CD4-positive, alpha-beta T cell treated with Interleukin-17A for 4 hours (primary cell): ENCODE data around the gene BRINP1.
"Not testable (repeated sequence)": the region's sequence is repeated elsewhere in the genome, so short reads cannot be mapped to it uniquely, and the experiment has no call there.

Experiments
- DNase-seq: peaks from one replicate; pipeline ENCODE4 v3.0.0-alpha.2; 2020; ENCODE audit warnings: mixed read lengths

BRINP1 gene

DNA sequence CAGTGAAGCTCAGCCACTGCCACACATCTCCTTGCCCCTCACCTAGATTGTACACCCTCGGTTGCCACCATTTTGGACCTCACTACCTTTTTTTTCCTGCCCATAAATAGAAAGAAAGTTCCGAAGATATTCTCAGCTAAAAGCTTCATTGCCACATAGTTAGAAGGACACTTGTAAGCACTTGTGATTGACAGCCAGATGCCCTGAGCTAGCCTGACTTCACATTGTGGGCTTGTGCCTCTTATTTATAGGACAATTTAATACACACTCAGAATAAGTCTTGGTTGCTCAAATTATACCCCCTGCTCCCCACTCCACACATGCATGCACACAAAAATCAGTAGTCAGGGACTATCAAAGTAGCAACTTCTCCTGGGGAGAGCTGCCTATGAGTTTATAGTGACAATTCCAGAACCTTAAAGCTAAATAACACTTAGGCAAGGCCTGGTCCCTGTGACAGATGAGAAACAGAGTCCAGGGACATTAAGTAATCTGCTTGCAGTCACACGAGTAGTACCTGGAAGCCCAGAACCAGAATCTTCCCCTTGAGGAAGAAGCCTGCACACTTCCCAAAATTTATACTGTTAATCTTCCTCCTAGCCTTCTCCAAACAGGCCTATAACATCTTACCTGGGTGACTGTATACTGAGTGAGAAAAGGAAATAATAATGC, 184.8 kb downstream of the BRINP1 start:
- no peak for DNase-seq

DNA sequence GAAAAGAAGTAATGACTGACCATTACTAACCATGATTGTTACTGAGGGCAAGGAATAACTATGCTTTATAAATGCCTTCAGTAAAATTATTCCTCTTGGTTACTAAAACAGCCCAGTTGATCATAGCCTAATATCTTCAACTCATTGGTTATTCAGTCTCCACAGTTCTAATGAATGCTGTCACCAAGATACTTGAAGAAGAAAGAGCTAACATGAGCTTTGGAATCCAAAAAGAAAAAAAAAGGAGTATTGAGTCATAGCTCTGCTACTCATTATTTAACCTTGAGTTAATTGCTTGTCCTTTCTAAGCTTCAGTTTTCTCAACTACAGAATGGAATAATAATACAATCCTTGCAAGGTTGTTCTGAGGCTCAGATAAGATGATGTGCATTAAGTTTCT, 187.7 kb downstream of the BRINP1 start:
- DNase-seq: no peak

DNA sequence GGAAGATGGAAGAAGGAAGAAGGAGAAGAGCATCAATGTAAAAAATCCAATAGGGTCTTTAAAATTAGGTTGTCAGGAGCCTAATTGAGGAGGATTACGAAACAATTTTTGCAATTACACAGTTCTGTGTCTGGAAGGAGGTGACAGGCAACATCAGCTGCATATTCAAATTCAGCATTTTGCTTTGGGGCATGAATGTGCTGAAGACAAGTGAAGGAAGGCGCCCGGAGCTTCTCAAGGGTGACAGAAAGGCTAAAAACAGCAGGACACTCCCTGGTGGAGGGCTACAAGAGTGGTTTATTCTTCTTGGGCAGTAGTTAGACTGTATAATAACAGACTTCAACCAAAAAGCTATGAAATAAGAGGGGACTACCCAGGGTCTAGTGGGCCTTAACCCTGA, 188.3 kb downstream of the BRINP1 start:
- no peak for DNase-seq

DNA sequence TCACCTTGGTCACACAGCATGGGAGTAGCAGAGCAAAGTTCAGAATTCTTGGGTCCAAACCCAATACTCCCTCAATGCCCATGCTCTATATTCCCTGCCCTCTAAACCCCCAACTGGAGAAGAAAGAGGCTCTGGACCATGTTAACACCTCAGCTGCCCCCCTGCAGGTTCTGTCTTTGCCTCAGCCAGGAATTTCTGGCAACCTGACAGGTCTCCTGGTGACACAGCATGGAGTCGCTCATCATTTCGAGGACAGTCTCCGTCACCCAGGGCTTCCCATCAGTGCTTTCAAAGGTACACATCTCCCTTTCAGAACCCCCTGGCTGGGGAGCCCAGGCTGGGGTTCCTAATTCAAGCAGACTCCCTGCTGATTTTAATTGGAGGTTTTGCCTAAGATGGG, 189.5 kb downstream of the BRINP1 start:
- no peak for DNase-seq

DNA sequence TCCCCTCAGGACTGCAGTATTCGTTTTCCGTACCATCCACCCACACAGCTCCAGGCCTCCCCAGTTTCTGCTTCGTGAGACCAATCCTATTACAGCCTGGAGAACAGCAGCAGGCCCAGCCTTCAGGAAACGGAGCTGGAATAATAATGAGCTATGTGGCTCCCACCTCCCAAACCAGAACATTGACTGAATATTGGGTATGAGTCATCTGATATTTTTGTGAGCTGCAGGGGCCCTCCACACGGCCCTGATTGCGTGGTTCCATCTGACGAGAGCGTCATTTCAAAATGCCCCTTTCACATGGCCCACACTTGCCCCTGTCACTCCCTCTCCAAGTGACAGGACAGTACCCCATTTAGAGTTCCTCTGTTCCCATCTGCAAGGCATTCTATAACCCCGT, 192.0 kb downstream of the BRINP1 start:
- DNase-seq: no peak

DNA sequence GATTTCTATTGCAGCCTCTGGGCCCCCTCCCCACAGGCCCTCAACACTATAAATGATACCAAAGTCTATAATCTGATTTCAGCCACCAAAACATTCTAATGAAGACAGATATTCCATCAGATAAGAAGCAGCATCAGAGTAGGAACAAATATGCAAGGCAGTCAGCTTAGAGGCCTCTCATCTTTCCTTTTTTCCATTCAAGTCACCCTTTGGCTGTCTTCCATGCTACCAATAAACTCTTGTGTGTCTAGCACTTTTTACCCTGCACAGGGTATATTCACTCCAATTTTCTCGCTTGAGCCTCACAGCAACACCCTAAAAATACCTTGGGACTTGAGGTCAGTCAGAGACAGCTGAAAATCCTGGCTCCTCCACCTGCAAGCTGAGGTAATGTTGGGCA, 193.7 kb downstream of the BRINP1 start:
- DNase-seq: no peak

DNA sequence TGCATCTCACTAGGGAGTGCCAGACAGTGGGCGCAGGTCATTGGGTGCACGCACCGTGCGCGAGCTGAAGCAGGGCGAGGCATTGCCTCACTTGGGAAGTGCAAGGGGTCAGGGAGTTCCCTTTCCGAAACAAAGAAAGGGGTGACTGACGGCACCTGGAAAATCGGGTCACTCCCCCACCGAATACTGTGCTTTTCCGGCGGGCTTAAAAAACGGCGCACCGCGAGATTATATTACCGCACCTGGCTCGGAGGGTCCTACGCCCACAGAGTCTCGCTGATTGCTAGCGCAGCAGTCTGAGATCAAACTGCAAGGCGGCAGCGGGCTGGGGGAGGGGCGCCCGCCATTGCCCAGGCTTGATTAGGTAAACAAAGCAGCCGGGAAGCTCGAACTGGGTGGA, 200.0 kb downstream of the BRINP1 start:
- not testable (repeated sequence) for DNase-seq

DNA sequence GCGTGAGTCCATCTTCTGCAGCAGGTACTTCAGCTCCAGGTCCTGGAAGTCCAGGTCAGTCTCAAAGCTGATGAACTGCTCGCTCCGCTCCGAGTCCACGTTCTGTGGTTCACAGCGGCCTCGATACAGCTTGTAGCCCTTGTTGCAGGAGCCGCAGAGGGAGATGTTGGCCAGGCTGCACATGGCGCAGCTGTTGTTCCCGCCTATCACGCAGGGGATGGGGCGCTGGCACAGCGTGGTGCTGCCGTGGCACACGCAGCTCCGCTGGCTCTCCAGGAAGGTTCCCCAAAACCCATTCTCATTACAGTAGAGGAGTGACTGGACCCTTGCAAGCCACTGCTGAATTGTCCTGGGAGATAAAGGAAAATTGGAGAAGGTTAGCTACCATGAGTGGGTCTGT, 201.4 kb downstream of the BRINP1 start:
- DNase-seq: no peak

DNA sequence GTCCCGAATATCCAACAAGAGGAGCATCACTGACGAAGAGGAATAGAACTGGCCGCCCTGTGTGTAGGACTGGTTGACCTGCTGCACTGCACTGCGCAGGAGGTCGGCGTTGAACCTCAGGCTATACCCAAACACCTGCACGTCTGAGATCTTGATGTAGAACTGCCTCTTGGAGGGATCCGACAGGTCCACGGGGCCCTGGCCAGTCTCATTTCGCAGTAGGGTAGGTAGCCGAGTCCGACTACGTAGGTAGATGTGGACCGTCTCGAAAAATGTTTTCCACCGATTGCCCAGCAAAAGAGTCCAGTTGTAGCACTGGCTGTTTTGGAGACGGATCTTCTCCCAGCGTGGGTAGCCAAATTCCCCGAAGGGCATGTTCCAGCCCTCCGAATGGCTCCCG, 202.0 kb downstream of the BRINP1 start:
- no peak for DNase-seq

DNA sequence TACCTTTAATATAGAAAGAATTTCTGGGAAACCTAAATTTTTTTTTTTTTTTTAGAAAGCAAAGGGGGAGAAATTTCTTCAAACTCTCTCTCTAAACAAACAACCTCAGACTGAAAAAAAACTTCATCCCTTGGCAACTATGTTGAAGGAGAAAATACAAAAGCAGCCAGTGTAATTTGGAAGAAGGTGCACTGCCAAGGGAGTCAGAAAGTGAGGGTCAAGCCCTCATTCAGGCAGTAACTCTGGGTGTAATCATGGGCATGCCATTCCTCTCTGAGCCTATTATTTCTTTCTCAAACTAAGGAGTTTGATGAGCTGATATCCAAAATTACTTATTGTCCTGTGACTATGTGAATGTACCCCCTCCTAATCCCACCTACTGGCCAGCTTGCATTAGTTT, 203.1 kb downstream of the BRINP1 start:
- no peak for DNase-seq

DNA sequence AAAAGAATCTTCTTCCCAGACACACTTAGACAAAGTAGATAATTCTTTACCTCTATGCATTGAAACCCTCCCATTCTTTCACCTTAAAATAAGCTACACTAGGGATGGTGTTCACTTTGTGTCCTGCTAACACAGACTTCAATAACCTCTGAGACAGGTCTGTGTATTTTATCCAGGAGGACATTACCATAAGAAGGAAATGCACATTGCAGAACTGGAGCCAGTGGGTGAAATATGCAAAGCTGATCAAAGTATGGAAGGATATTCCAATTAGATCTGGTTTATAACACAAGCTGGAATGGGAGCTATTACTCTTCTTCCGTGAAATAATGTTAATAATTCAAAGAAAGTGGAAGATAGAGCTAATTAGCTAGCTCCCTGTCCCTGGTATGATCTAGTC, 204.1 kb downstream of the BRINP1 start:
- no peak for DNase-seq

DNA sequence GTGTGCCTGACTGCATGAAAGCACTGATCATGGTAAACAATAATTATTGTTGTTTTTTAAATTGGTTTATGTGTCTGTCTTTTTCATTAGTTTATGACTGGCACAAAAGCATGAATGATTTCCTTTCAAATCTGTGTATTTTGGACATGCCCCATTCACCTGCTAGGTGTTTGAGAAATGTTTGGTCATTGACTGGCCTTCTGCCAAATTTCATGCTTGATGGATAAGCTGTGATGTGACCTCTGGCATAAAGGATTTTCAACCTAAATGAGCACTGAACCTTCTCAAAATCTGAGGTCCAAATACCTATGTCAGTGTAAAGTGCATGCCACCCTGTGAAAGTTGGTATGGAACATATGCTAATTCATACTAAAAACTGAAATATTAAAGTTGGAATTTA, 204.5 kb downstream of the BRINP1 start:
- DNase-seq: no peak

DNA sequence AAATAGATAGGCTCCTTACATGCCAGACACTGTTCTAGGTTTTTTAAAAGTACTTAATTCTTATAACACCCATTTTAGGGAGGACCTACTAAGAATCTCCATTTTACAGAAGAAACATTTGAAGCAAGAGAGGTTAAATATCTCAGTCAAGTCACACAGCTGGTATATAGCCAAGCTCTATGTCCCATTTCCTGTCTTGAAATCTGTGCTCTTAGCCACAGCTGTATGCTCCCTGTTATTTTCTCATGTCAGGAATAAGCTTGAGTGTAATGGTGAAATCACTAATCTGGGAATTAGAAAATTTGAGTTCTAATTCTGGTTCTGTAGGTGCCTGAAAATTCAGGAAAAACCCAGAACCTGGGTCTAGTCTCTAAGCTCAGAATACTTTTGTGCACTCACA, 208.7 kb downstream of the BRINP1 start:
- no peak for DNase-seq

DNA sequence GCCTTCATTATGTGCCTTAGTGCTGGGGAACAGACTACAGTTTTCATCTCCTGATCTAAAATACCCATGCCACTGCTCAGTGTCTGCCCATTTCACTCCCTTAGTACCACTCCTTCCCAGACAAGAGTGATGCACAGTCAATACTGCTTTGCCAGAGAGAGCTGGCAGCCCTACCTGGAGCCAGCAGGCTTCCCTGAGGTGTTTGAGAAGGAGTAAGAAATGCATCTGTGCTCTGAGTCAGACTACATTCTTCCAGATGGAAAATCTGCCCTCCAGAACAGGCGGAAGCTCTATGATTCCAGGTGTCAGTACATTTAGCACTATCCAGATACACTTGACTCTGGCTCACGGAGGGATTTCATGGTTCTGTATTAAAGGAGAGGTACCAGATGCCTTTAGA, 209.8 kb downstream of the BRINP1 start:
- no peak for DNase-seq

DNA sequence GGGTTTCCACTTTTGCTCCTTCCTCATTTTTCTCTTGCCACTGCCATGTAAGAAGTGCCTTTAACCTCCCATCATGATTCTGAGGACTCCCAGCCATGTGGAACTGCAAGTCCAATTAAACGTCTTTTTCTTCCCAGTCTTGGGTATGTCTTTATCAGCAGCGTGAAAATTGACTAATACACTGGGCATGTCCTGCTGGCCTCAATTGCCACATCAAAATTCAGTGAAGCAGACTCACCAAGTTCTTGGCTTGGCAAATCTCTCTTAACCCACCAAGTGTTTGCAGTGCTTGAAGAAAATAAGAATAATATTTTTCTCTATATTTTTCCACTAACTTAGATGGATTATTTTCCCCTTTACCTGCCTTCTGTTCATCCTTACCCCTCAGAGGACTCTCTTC, 212.0 kb downstream of the BRINP1 start:
- DNase-seq: no peak

DNA sequence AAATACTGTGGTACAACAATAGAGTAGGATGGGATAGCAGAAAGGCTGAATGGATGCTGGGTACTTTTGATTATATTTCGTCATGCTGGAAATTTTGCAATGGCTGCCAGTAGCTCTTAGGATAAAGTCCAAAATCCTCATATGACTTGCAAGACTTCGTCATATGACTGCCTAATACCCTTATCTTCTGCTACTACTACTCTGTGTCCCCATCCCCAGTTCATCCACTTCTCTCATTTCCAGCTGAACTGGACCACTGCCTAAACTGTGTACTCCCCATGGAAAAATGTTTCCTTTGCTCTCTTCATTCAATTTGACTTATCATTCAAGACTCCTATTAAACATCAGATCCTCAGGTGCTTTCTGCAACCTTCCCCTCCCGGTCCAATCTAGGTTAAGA, 212.9 kb downstream of the BRINP1 start:
- no peak for DNase-seq

DNA sequence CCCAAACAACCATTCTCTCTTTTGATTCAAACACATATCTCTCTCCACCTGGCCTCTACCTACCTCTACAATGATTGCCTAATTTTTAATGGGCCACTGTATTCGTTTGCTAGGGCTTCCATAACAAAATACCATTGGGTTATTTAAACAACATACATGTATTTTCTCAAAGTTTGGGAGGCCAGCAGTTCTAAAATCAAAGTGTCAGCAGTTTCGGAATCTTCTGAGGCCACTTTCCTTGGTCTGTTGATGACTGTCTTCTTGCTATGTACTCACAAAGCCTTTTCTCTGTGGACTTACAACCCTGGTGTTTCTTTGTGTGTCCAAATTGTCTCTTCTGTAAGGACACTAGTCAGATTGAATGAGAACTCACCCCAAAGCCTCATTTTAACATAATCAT, 214.7 kb downstream of the BRINP1 start:
- DNase-seq: no peak

DNA sequence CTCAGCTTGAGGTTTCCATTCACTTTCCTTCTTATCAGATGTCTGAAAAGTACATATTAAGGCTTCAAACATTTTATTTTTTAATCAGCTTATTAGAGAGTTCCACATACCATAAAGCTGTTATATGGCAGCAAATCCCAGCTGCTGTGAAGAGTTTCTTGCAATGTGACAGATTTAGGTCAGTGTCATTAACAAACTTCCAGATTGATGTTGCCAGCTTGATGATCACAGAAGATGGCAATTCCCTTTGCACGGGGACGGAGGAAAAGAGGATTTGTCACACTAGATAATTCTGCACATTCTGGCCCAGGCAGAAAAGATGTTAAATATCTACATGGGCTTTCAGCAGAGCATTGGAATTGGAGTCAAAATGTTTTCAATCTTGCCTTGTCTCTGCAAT, 215.8 kb downstream of the BRINP1 start:
- DNase-seq: no peak

DNA sequence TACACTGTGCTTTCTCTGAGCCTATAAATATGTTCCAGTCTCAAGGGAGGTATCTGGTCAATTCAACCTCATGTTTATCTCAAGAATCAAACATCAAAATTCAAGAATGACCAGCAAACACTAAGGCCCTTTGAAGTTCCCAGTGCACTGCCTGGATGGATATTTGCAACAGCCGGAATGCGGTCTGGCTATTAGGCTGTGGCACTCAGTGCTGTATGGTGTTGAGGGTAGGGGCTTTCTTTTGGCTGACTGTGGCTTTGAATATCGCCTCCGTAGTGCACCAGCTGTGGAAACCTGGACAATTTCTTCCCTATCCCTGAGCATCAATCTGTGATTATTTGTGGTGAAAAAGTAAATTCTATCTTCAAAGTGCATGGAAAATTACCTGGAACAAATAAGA, 220.4 kb downstream of the BRINP1 start:
- DNase-seq: no peak

DNA sequence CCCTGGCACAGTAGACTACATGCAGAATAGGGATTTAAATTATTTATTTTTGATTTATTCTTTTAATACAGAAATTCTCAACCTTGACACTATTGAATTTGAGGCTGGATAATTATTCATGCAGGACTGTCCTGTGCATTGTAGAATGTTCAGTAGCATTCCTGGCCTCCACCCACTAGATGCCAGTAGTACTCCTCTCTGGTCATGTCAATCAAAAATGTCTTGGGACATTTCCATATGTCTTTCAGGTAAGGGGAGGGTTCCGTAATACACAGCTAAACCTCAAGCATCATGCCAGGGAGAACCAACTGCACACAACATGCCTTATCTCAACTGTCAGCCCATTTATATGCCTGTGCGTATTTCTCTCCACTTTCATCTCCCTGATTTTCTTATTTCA, 231.8 kb downstream of the BRINP1 start:
- DNase-seq: no peak

DNA sequence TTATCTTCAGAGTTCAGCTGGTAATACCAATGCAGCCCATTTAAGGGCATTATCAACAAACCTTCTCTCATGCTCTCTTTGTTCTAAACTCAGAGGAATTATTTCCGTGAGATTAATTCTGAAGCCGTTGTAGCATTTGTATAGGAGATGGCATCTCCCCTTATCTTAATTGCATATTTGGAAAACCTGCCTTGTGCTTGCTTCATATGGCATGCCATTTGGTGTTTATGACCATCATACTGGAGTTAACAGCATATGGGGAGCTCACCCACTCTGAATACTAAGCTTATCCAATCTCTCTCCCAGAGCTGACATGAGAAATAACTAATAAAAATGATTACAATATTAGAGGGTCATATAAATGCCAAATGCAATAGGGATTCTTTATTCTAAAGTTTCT, 243.2 kb downstream of the BRINP1 start:
- DNase-seq: no peak

DNA sequence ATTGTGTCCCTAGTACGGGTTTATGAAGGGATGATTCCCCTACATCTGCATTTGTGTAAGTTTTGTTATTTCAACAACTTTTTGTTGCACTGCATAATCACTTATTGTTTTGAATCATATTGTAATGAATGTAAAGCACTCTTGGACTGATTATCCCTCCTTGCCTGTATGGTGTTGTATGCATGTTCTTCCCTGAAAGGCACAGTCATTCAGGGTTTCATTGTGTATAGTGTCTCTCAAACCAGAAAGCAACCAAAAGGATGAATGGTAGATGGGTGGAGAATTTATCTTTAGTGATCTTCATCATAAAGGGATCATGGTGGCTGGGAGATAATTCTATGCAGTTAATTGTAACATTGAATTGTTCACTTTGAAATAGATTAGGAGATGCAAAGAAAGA, 247.3 kb downstream of the BRINP1 start:
- no peak for DNase-seq

DNA sequence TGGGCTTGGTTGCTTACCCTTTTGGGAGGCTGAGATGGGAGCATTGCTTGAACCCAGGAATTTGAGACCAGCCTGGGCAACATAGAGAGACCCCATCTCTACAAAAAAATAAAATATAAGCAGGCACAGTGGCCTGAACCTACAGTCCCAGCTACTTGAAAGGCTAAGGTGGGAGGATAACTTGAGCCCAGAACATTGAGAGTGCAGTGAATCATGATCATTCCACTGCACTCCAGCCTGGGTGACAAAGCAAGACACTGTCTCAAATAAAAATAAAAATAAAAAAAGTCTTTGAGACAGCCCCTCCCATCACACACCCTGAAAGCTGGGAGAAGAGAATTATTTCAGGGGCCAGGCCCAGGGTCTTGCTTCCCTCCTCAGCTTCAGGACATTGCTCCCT, 251.8 kb downstream of the BRINP1 start:
- no peak for DNase-seq
